WTC11 (cell line): ENCODE results near the gene PTPRG. TPM values are rescaled to one million over a fixed set of nuclear protein-coding genes. Genes with fewer than 3 reads are reported as not detected.

Experiments
- ATAC-seq: fragments of 200-7000 bp; cut with Tn5 transposase; 2 replicates; pipeline ENCODE4 v1.10.0; 2021; ENCODE audit warnings: mild to moderate bottlenecking, moderate library complexity
- CTCF ChIA-PET: fragments of 300-600 bp; sonication (Branson Sonifier 250); formaldehyde crosslinking; loops from one replicate; lab custom pipeline; 2021; ENCODE audit warnings: antibody characterized with exemption; lab: Charles Lee
- POLR2A ChIA-PET: fragments of 350-600 bp; sonication (Branson Sonifier 250); formaldehyde crosslinking; loops from one replicate; lab custom pipeline; 2021; ENCODE audit warnings: antibody characterized with exemption; lab: Charles Lee
- DNase-seq: peaks from one replicate; pipeline ENCODE4 v3.0.0; 2021; ENCODE audit warnings: low spot score
- H3K27ac Mint-ChIP-seq: 2 replicates; pipeline ENCODE4 v1.8.0; 2021; ENCODE audit warnings: mixed read lengths
- H3K27me3 Mint-ChIP-seq: 2 replicates; pipeline ENCODE4 v1.8.0; 2021; ENCODE audit warnings: low read depth, mild to moderate bottlenecking, moderate library complexity, mixed read lengths
- H3K36me3 Mint-ChIP-seq: 2 replicates; pipeline ENCODE4 v1.8.0; 2021; ENCODE audit warnings: mixed read lengths
- H3K4me1 Mint-ChIP-seq: 2 replicates; pipeline ENCODE4 v1.8.0; 2022; ENCODE audit warnings: mixed read lengths
- H3K4me3 Mint-ChIP-seq: 2 replicates; pipeline ENCODE4 v1.8.0; 2021; ENCODE audit warnings: mild to moderate bottlenecking, moderate library complexity, mixed read lengths
- H3K9me3 Mint-ChIP-seq: 2 replicates; pipeline ENCODE4 v1.8.0; 2021; ENCODE audit warnings: mixed read lengths
- CREM ChIP-seq: sonication (generic); formaldehyde crosslinking; IDR thresholded peaks from 2 replicates; pipeline ENCODE4 v1.8.1; 2022; ENCODE audit warnings: mild to moderate bottlenecking, missing genetic modification reagents, moderate library complexity
- CTCF ChIP-seq: fragments of 200-600 bp; IDR thresholded peaks from 2 replicates; pipeline ENCODE4 v1.8.0; 2022; ENCODE audit warnings: antibody characterized with exemption
- E2F1 ChIP-seq: sonication (generic); formaldehyde crosslinking; IDR thresholded peaks from 2 replicates; pipeline ENCODE4 v1.8.0; 2022; ENCODE audit warnings: mild to moderate bottlenecking, missing genetic modification reagents
- E2F5 ChIP-seq: sonication (generic); formaldehyde crosslinking; IDR thresholded peaks from 2 replicates; pipeline ENCODE4 v1.8.1; 2022; ENCODE audit warnings: mild to moderate bottlenecking, moderate library complexity, missing genetic modification reagents
- ERG ChIP-seq: fragments of 250-450 bp; sonication (Bioruptor Pico); IDR thresholded peaks from 2 replicates; pipeline ENCODE4 v1.8.0; 2021; ENCODE audit warnings: mild to moderate bottlenecking
- ESRRA ChIP-seq: sonication (generic); formaldehyde crosslinking; IDR thresholded peaks from 2 replicates; pipeline ENCODE4 v1.8.1; 2022; ENCODE audit warnings: mild to moderate bottlenecking, missing genetic modification reagents, borderline replicate concordance
- FOXK1 ChIP-seq: sonication (generic); formaldehyde crosslinking; IDR thresholded peaks from 2 replicates; pipeline ENCODE4 v1.8.0; 2022; ENCODE audit warnings: mild to moderate bottlenecking, moderate library complexity, missing genetic modification reagents
- FOXP1 ChIP-seq: sonication (generic); formaldehyde crosslinking; IDR thresholded peaks from 2 replicates; pipeline ENCODE4 v1.8.0; 2022; ENCODE audit warnings: missing genetic modification reagents, mild to moderate bottlenecking, moderate library complexity, borderline replicate concordance
- GABPB1 ChIP-seq: sonication (generic); formaldehyde crosslinking; IDR thresholded peaks from 2 replicates; pipeline ENCODE4 v1.8.1; 2023; ENCODE audit warnings: mild to moderate bottlenecking, missing genetic modification reagents
- GRHL2 ChIP-seq: fragments of 250-450 bp; sonication (Bioruptor Pico); IDR thresholded peaks from 2 replicates; pipeline ENCODE4 v1.8.0; 2022; ENCODE audit warnings: mild to moderate bottlenecking, moderate library complexity; ENCODE audit not compliant: insufficient replicate concordance, severe bottlenecking
- HMGA2 ChIP-seq: fragments of 250-450 bp; sonication (Bioruptor Pico); IDR thresholded peaks from 2 replicates; pipeline ENCODE4 v1.4.0; 2021; ENCODE audit warnings: mild to moderate bottlenecking, moderate library complexity
- IRF1 ChIP-seq: sonication (generic); formaldehyde crosslinking; IDR thresholded peaks from 2 replicates; pipeline ENCODE4 v1.8.0; 2023; ENCODE audit warnings: missing genetic modification reagents
- IRF2 ChIP-seq: sonication (generic); formaldehyde crosslinking; IDR thresholded peaks from 2 replicates; pipeline ENCODE4 v1.8.0; 2022; ENCODE audit warnings: low read depth, missing genetic modification reagents, borderline replicate concordance
- MLX ChIP-seq: sonication (generic); formaldehyde crosslinking; IDR thresholded peaks from 2 replicates; pipeline ENCODE4 v1.8.1; 2023; ENCODE audit warnings: mild to moderate bottlenecking, missing genetic modification reagents, moderate library complexity
- OVOL2 ChIP-seq: fragments of 250-450 bp; sonication (Bioruptor Pico); IDR thresholded peaks from 2 replicates; pipeline ENCODE4 v1.9.0; 2021; ENCODE audit warnings: mild to moderate bottlenecking, borderline replicate concordance
- RELA ChIP-seq: sonication (generic); formaldehyde crosslinking; IDR thresholded peaks from 2 replicates; pipeline ENCODE4 v1.8.1; 2022; ENCODE audit warnings: missing genetic modification reagents, mild to moderate bottlenecking, borderline replicate concordance
- ZBTB21 ChIP-seq: sonication (generic); formaldehyde crosslinking; IDR thresholded peaks from 2 replicates; pipeline ENCODE4 v1.8.1; 2023; ENCODE audit warnings: mild to moderate bottlenecking, missing genetic modification reagents, borderline replicate concordance
- ZNF121 ChIP-seq: sonication (generic); formaldehyde crosslinking; IDR thresholded peaks from 2 replicates; pipeline ENCODE4 v1.8.0; 2023; ENCODE audit warnings: missing genetic modification reagents
- ZNF232 ChIP-seq: sonication (generic); formaldehyde crosslinking; IDR thresholded peaks from 2 replicates; pipeline ENCODE4 v1.8.0; 2022; ENCODE audit warnings: mild to moderate bottlenecking, missing genetic modification reagents
- ZNF671 ChIP-seq: fragments of 250-450 bp; sonication (Bioruptor Pico); IDR thresholded peaks from 2 replicates; pipeline ENCODE4 v1.8.0; 2021; ENCODE audit warnings: mild to moderate bottlenecking
- ZSCAN18 ChIP-seq: fragments of 250-450 bp; sonication (Bioruptor Pico); IDR thresholded peaks from 2 replicates; pipeline ENCODE4 v2.1.2; 2022; ENCODE audit warnings: mild to moderate bottlenecking, moderate library complexity
- total RNA-seq: library from RNA; stranded (reverse); gene quantifications from 3 replicates; pipeline ENCODE4 v1.2.3, GENCODE V29; 2021

Gene PTPRG
- total RNA-seq, 1 experiment from 2014 or later, result 106 TPM

- peaks cover 17% of the 10 kb centered on the region for H3K36me3 Mint-ChIP-seq
- no peaks in the 10 kb centered on the region for H3K27me3 Mint-ChIP-seq
- POLR2A ChIA-PET, result no interaction called here
- no peak for DNase-seq
- TF ChIP-seq ESRRA, result no peak
- TF ChIP-seq ZNF671 (CRISPR knock-in tag), result no peak
- no peak for TF ChIP-seq ERG
- no peak for TF ChIP-seq HMGA2 (CRISPR knock-in tag)
- no peak for TF ChIP-seq CTCF
- TF ChIP-seq ZNF232 (CRISPR knock-in tag), result no peak
- TF ChIP-seq IRF2 (CRISPR knock-in tag), result no peak
- TF ChIP-seq GRHL2 (CRISPR knock-in tag), result no peak
- TF ChIP-seq E2F5, result no peak
- TF ChIP-seq ZBTB21, result no peak
- no peak for TF ChIP-seq IRF1 (CRISPR knock-in tag)
- TF ChIP-seq ZNF121, result no peak
- TF ChIP-seq, all 79 proteins: peak for 0
- Mint-ChIP-seq H3K4me3 (no peak overlapping the region), H3K4me1 (peaks cover 8% of the 10 kb centered on the region), H3K9me3 (peaks cover 15% of the 10 kb centered on the region), H3K27ac (no peak overlapping the region)
- no peak for ATAC-seq
- CTCF ChIA-PET, result no interaction called here
Measured at GRCh38 chr3:62125380-62125779, 564.0 kb downstream of the PTPRG start.

- Mint-ChIP-seq H3K27me3 (no peaks in the 10 kb centered on the region), H3K36me3 (peaks cover 17% of the 10 kb centered on the region), H3K27ac (no peak overlapping the region), H3K4me3 (no peak overlapping the region), H3K4me1 (peaks cover 18% of the 10 kb centered on the region), H3K9me3 (peaks cover 12% of the 10 kb centered on the region)
- TF ChIP-seq OVOL2 (no peak), ZBTB21 (no peak), E2F1 (no peak), ZSCAN18 (CRISPR knock-in tag) (no peak)
- ATAC-seq (no peak), DNase-seq (no peak)
- ChIA-PET CTCF (no interaction called here), POLR2A (no interaction called here)
Measured at GRCh38 chr3:62127116-62127515, 565.7 kb downstream of the PTPRG start.

- DNase-seq, result no peak
- POLR2A ChIA-PET, result no interaction called here
- ATAC-seq, result no peak
- Mint-ChIP-seq H3K27me3 (no peaks in the 10 kb centered on the region), H3K36me3 (peaks cover 13% of the 10 kb centered on the region), H3K4me1 (peaks cover 18% of the 10 kb centered on the region), H3K9me3 (peaks cover 3% of the 10 kb centered on the region), H3K27ac (no peak overlapping the region), H3K4me3 (no peak overlapping the region)
- CTCF ChIA-PET, result no interaction called here
- no peak for TF ChIP-seq FOXP1 (CRISPR knock-in tag)
- TF ChIP-seq RELA (CRISPR knock-in tag), result no peak
- TF ChIP-seq CREM, result no peak
- TF ChIP-seq E2F5, result no peak
- TF ChIP-seq ZNF671 (CRISPR knock-in tag), result no peak
- TF ChIP-seq MLX (CRISPR knock-in tag), result no peak
- no peak for TF ChIP-seq ZBTB21
- no peak for TF ChIP-seq ERG
- TF ChIP-seq FOXK1 (CRISPR knock-in tag), result no peak
- TF ChIP-seq GABPB1 (CRISPR knock-in tag), result no peak
- no peak for TF ChIP-seq OVOL2
Measured at GRCh38 chr3:62128051-62128450, 566.7 kb downstream of the PTPRG start.
